Measurements from ENCODE around the gene SLC16A7.

- TF ChIP-seq SMC3 (IDR thresholded peaks at IDR 0.05; ENCODE audit: borderline replicate concordance, low read length), result no peak
- TF ChIP-seq CTCF (IDR thresholded peaks at IDR 0.05 in 2 of 3, conservative IDR thresholded peaks at IDR 0.05 in 1 of 3; ENCODE audit: control insufficient read depth in 2 of 3, extremely low read depth in 1 of 3, insufficient read depth in 1 of 3, low read depth in 3 of 3, low read length in 3 of 3), result no peak
- TF ChIP-seq EZH2 (IDR thresholded peaks at IDR 0.05; ENCODE audit: borderline replicate concordance, control insufficient read depth, low read depth, low read length), result no peak
- TF ChIP-seq POLR2A (IDR thresholded peaks at IDR 0.05; ENCODE audit: low read depth, low read length), result no peak
- no peak for TF ChIP-seq CHD2 (IDR thresholded peaks at IDR 0.05; ENCODE audit: borderline replicate concordance, low read depth, low read length)
- no peak for TF ChIP-seq ZBTB40 (IDR thresholded peaks at IDR 0.05; ENCODE audit: borderline replicate concordance)
- TF ChIP-seq E2F4 (IDR thresholded peaks at IDR 0.05; ENCODE audit: low read depth, low read length), result no peak
Observed at GRCh38 chr12:59820594-59821011, 224.8 kb downstream of the SLC16A7 start.
